HCT116 (cell line): ENCODE data around the gene CALCOCO1.

ENCODE experiments used
- CTCF ChIP-seq, 3 experiments: fragments of 200-600 bp in 1 of 3; sonication (generic) in 1 of 3; IDR thresholded peaks in 2 of 3; conservative IDR thresholded peaks in 1 of 3; 2 replicates each; pipeline ENCODE4 v1.5.1; 2012 to 2017; ENCODE audit warnings: low read depth in 2 of 3, low read length in 2 of 3, antibody characterized with exemption in 1 of 3, borderline replicate concordance in 1 of 3, control low read depth in 1 of 3, mild to moderate bottlenecking in 1 of 3, mixed read lengths in 1 of 3, mixed run types in 1 of 3, moderate library complexity in 1 of 3; ENCODE audit not compliant: insufficient read depth in 1 of 3
- EZH2 ChIP-seq: fragments of 200-600 bp; sonication (generic); IDR thresholded peaks from 2 replicates; pipeline ENCODE4 v1.6.1; 2017; ENCODE audit warnings: antibody characterized with exemption, mixed run types
- POLR2AphosphoS5 ChIP-seq: IDR thresholded peaks from 2 replicates; pipeline ENCODE4 v1.6.1; 2011; ENCODE audit warnings: mild to moderate bottlenecking, low read depth, low read length, moderate library complexity
- RAD21 ChIP-seq: IDR thresholded peaks from 2 replicates; pipeline ENCODE4 v1.6.1; 2012; ENCODE audit warnings: low read depth, mild to moderate bottlenecking
- SIN3A ChIP-seq: IDR thresholded peaks from 2 replicates; pipeline ENCODE4 v1.6.1; 2012; ENCODE audit warnings: low read depth
- ZBTB33 ChIP-seq: IDR thresholded peaks from 2 replicates; pipeline ENCODE4 v1.6.1; 2011; ENCODE audit warnings: mild to moderate bottlenecking, low read length, moderate library complexity; ENCODE audit not compliant: insufficient replicate concordance; ENCODE audit errors: extremely low read depth

- TF ChIP-seq RAD21 (no peak), CTCF (IDR thresholded peaks at IDR 0.05 in 2 of 3, conservative IDR thresholded peaks at IDR 0.05 in 1 of 3; ENCODE audit: borderline replicate concordance in 1 of 3, insufficient read depth in 1 of 3, low read depth in 2 of 3, low read length in 2 of 3) (no peak), SIN3A (no peak), ZBTB33 (no peak), EZH2 (no peak), POLR2AphosphoS5 (no peak)
Observed at GRCh38 chr12:53706080-53706479, 21.2 kb downstream of the CALCOCO1 start.
